K562 (cell line): Measurements from ENCODE around the gene LOXL3. TPM values are rescaled to one million over a fixed set of nuclear protein-coding genes. Genes with fewer than 3 reads are reported as not detected.

Experiments
- BRD9 ChIP-seq: fragments of 450-650 bp; IDR thresholded peaks from 2 replicates; pipeline ENCODE4 v1.6.1; 2018; ENCODE audit warnings: low read depth; ENCODE audit not compliant: partially characterized antibody
- ESRRA ChIP-seq: fragments of 450-650 bp; IDR thresholded peaks from 2 replicates; pipeline ENCODE4 v1.6.1; 2014; ENCODE audit warnings: low read depth, mild to moderate bottlenecking, moderate library complexity, borderline replicate concordance
- ETV5 ChIP-seq: sonication (generic); formaldehyde crosslinking; IDR thresholded peaks from 2 replicates; pipeline ENCODE4 v1.4.0; 2020; ENCODE audit warnings: low read depth, mild to moderate bottlenecking, missing genetic modification reagents
- FOXO4 ChIP-seq: fragments of 450-650 bp; formaldehyde crosslinking; IDR thresholded peaks from 2 replicates; pipeline ENCODE4 v1.4.0; 2020; ENCODE audit warnings: mild to moderate bottlenecking, moderate library complexity
- GATA2 ChIP-seq: sonication (generic); formaldehyde crosslinking; IDR thresholded peaks from 2 replicates; pipeline ENCODE4 v1.4.0; 2020; ENCODE audit warnings: mild to moderate bottlenecking, missing genetic modification reagents
- GTF2F1 ChIP-seq: IDR thresholded peaks from 2 replicates; pipeline ENCODE4 v1.6.1; 2011; ENCODE audit warnings: low read depth, low read length, improper control_type of control experiment
- HEY1 ChIP-seq: fragments of 250-450 bp; sonication (Bioruptor Pico); IDR thresholded peaks from 2 replicates; pipeline ENCODE4 v1.5.0; 2020; ENCODE audit warnings: mild to moderate bottlenecking, moderate library complexity, borderline replicate concordance
- NEUROD1 ChIP-seq: fragments of 150-350 bp; IDR thresholded peaks from 2 replicates; pipeline ENCODE4 v1.6.1; 2014; ENCODE audit warnings: borderline replicate concordance, low read length, low read depth; ENCODE audit not compliant: partially characterized antibody
- NONO ChIP-seq, 2 experiments: fragments of 200-400 bp in 1 of 2; fragments of 450-650 bp in 1 of 2; formaldehyde crosslinking in 1 of 2; IDR thresholded peaks; 2 replicates each; pipeline ENCODE4 v1.6.1; 2017; ENCODE audit warnings: low read depth in 2 of 2, mild to moderate bottlenecking in 2 of 2, moderate library complexity in 2 of 2, low read length in 1 of 2
- NR2C1 ChIP-seq, 2 experiments: fragments of 450-650 bp; IDR thresholded peaks; 2 replicates each; pipeline ENCODE4 v1.6.1; 2017; ENCODE audit warnings: mild to moderate bottlenecking in 2 of 2, antibody characterized with exemption in 1 of 2, inconsistent platforms in 1 of 2, missing compliant biosample characterization in 1 of 2, missing genetic modification characterization in 1 of 2
- PHF8 ChIP-seq: fragments of 200-600 bp; sonication (generic); IDR thresholded peaks from 2 replicates; pipeline ENCODE4 v1.6.1; 2012; ENCODE audit warnings: mixed run types, mild to moderate bottlenecking, inconsistent platforms, low read length, moderate library complexity, borderline replicate concordance
- RNF2 ChIP-seq: sonication (generic); IDR thresholded peaks from 2 replicates; pipeline ENCODE4 v1.6.1; 2016
- SMARCE1 ChIP-seq: fragments of 450-650 bp; IDR thresholded peaks from 2 replicates; pipeline ENCODE4 v1.7.1; 2016; ENCODE audit warnings: mild to moderate bottlenecking
- SUPT5H ChIP-seq: fragments of 450-650 bp; IDR thresholded peaks from 2 replicates; pipeline ENCODE4 v1.6.1; 2016
- XRCC3 ChIP-seq: fragments of 450-650 bp; IDR thresholded peaks from 2 replicates; pipeline ENCODE4 v1.6.1; 2017; ENCODE audit warnings: mild to moderate bottlenecking, moderate library complexity
- ZC3H8 ChIP-seq: fragments of 450-650 bp; IDR thresholded peaks from 2 replicates; pipeline ENCODE4 v1.6.1; 2017
- ZNF217 ChIP-seq: sonication (generic); formaldehyde crosslinking; IDR thresholded peaks from 2 replicates; pipeline ENCODE4 v1.8.0; 2022; ENCODE audit warnings: mild to moderate bottlenecking, missing genetic modification reagents
- ZNF253 ChIP-seq: fragments of 250-450 bp; sonication (Bioruptor Pico); conservative IDR thresholded peaks from 2 replicates; pipeline ENCODE4 v1.6.1; 2021; ENCODE audit warnings: mild to moderate bottlenecking
- ZNF655 ChIP-seq: fragments of 250-450 bp; sonication (Bioruptor Pico); IDR thresholded peaks from 2 replicates; pipeline ENCODE4 v1.5.0; 2021
- polyA plus RNA-seq, 8 experiments: library from polyadenylated mRNA; depleted of rRNA in 4 of 8; stranded (reverse) in 5 of 8; unstranded in 3 of 8; fragments of >200 nt; fragmentation: Nextera tagmentation in 2 of 8; fragmentation: Illumina TruSeq in 1 of 8; extraction: Ambion mirVana in 2 of 8; extraction: Trizol in 1 of 8; gene quantifications; 2 replicates each; pipeline versions ENCODE4 v1.2.1 to v1.2.3, GENCODE V29; 2011 to 2014; ENCODE audit warnings: inconsistent platforms in 1 of 8, missing spikeins in 1 of 8
- total RNA-seq, 7 experiments: library from RNA; depleted of rRNA in 6 of 7; stranded (reverse); fragments of >200 nt in 6 of 7; fragmentation: Illumina TruSeq in 2 of 7; extraction: Trizol in 2 of 7; gene quantifications; 2 replicates each; pipeline versions ENCODE4 v1.2.1 to v1.2.3, GENCODE V29; 2011 to 2021; ENCODE audit warnings: low replicate concordance in 1 of 7
- TF ChIP-seq, protein P1 (sequence below): IDR thresholded peaks from 2 replicates; pipeline ENCODE4 v1.6.1; 2014; ENCODE audit warnings: antibody characterized with exemption
- TF ChIP-seq, protein P2 (sequence below): fragments of 200-400 bp; formaldehyde crosslinking; IDR thresholded peaks from 2 replicates; pipeline ENCODE4 v1.6.1; 2017; ENCODE audit warnings: mild to moderate bottlenecking, low read depth, low read length, moderate library complexity

Gene LOXL3
- total and polyA plus RNA-seq, 9 of the 15 experiments (the other 6 are each of a cell fraction or from before 2014, with no cell fraction given), result 0.22 to 0.99 (median 0.31) TPM

DNA sequence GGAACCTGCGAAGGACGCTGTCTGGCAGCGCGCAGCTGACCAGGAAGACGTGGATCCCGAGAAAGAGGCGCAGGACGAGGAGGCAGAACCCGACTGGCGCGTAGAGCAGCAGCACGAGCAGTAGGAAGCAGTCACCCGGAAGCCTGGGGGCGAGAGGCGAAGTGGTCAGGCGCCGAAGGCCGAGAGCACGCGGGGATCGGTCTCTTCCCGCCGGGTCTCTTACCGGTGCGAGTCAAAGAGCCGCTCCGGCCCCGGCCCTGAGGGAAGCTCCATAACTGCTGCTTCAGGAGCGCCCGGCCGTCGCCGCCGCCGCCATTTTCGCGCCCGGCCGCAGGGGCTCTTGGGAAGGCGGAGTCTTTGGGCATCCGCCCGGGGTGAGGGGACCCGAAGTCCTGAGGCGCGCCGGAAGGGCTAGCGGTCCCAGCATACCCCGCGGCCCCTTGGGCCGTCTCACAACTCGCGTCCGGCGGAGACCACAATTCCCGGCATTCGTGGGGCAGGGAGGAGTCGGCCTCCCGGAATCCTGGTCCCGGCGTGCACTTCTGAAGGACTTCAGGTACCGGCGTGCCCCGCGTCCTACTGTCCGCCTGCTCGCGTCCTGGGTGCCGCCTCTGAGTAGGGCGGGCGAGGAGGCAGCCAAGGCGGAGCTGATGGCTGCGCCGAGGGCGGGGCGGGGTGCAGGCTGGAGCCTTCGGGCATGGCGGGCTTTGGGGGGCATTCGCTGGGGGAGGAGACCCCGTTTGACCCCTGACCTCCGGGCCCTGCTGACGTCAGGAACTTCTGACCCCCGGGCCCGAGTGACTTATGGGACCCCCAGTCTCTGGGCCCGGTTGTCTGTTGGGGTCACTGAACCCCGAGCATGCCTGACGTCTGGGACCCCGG is 24.1 kb downstream of the LOXL3 start, which contains the start of the genes AUP1 and HTRA2 (continued):
- TF ChIP-seq BRD9, result peak; percentile 35
- 0 out of 2 replicates have a peak, but pooled peaks have one; percentile 14 for TF ChIP-seq SMARCE1
- TF ChIP-seq ZNF253 (CRISPR knock-in tag), result no peak
- TF ChIP-seq NONO (IDR thresholded peaks at IDR 0.05; ENCODE audit: low read depth in 2 of 2, low read length in 1 of 2), result peak; percentile 32 to 61; a peak in 2 of 4 replicates
- TF ChIP-seq, protein P1, sequence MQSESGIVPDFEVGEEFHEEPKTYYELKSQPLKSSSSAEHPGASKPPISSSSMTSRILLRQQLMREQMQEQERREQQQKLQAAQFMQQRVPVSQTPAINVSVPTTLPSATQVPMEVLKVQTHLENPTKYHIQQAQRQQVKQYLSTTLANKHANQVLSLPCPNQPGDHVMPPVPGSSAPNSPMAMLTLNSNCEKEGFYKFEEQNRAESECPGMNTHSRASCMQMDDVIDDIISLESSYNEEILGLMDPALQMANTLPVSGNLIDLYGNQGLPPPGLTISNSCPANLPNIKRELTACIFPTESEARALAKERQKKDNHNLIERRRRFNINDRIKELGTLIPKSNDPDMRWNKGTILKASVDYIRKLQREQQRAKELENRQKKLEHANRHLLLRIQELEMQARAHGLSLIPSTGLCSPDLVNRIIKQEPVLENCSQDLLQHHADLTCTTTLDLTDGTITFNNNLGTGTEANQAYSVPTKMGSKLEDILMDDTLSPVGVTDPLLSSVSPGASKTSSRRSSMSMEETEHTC, result no peak; the same call in 1 of the 2 replicates
- no peak for TF ChIP-seq HEY1 (CRISPR knock-in tag)
- TF ChIP-seq ZC3H8, result no peak
- peak; percentile 49; the same call in 1 of the 2 replicates for TF ChIP-seq GTF2F1
- no peak for TF ChIP-seq ZNF217 (CRISPR knock-in tag)
- TF ChIP-seq SUPT5H, result peak; percentile 95
- TF ChIP-seq ZNF655 (CRISPR knock-in tag), result no peak
- peak; percentile 62; the same call in 1 of the 2 replicates for TF ChIP-seq ESRRA
- TF ChIP-seq RNF2, result peak; percentile 48; the same call in 1 of the 2 replicates
- TF ChIP-seq GATA2, result no peak
- peak; percentile 27 for TF ChIP-seq NEUROD1
- peak; percentile 88 for TF ChIP-seq NR2C1 (IDR thresholded peaks at IDR 0.05)
- TF ChIP-seq NR2C1 (tag; IDR thresholded peaks at IDR 0.05), result peak; percentile 90
- peak; percentile 83 for TF ChIP-seq ETV5 (CRISPR knock-in tag)
- TF ChIP-seq FOXO4 (CRISPR knock-in tag), result no peak
- TF ChIP-seq XRCC3, result no peak
- TF ChIP-seq, protein P2, sequence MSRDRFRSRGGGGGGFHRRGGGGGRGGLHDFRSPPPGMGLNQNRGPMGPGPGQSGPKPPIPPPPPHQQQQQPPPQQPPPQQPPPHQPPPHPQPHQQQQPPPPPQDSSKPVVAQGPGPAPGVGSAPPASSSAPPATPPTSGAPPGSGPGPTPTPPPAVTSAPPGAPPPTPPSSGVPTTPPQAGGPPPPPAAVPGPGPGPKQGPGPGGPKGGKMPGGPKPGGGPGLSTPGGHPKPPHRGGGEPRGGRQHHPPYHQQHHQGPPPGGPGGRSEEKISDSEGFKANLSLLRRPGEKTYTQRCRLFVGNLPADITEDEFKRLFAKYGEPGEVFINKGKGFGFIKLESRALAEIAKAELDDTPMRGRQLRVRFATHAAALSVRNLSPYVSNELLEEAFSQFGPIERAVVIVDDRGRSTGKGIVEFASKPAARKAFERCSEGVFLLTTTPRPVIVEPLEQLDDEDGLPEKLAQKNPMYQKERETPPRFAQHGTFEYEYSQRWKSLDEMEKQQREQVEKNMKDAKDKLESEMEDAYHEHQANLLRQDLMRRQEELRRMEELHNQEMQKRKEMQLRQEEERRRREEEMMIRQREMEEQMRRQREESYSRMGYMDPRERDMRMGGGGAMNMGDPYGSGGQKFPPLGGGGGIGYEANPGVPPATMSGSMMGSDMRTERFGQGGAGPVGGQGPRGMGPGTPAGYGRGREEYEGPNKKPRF, result no peak
- peak; percentile 92 for TF ChIP-seq PHF8
